OCI-LY7 (cell line): Measurements from ENCODE around the gene DDB1.

Source experiments
- CTCF ChIP-seq: fragments of 200-600 bp; sonication (generic); conservative IDR thresholded peaks from 2 replicates; pipeline ENCODE4 v1.5.1; 2014; ENCODE audit warnings: mild to moderate bottlenecking, antibody characterized with exemption, low read length, moderate library complexity, mixed read lengths
- EZH2phosphoT487 ChIP-seq: fragments of 200-600 bp; sonication (generic); IDR thresholded peaks from 2 replicates; pipeline ENCODE4 v1.6.1; 2018; ENCODE audit warnings: low read depth, borderline replicate concordance, mild to moderate bottlenecking, mixed run types, antibody characterized with exemption, low read length, moderate library complexity, mixed read lengths

- TF ChIP-seq CTCF (no peak), EZH2phosphoT487 (no peak)
Measured at GRCh38 chr11:61298663-61299244, 34.2 kb downstream of the DDB1 start.
